ENCODE data around the gene SPPL2C. TPM values are rescaled to one million over a fixed set of nuclear protein-coding genes. Genes with fewer than 3 reads are reported as not detected.

SPPL2C gene
- polyA plus RNA-seq, 1 donor (not counting 4 experiments of a cell fraction or from before 2014, with no cell fraction given), result not detected

DNA sequence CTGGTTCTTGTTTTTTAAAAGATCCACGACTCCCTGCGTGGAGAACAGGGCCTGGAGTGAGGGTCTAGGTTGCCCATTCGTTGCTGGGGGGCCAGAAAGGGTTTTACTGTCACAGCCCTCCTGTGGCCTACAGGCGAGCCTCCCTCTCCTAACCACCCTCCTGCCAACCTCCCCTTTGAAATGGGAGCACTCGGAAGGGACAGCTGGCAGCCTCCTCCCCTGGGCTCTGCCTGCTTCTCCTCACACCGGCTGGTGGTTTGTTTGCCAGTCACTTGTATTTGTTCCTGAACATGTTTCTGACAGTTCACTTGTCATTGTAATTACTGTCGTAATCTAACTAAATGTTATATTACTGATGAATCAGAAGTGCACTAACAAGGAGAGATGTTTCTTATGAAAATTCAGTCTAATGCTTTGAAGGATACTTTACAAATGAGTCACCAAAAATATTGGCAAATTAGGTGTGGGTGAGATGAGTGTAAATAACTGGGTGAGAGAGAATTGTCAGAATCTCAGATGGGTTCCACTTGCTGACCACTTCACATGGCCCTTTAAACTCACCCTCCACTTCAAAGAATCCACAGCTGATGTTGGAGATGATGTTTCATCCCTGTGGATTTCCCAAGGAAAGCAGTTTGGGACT, 2.7 kb upstream of the SPPL2C start:
- TF ChIP-seq EZH2 (IDR thresholded peaks at IDR 0.05; ENCODE audit: low read length), result no peak
- TF ChIP-seq, protein P1, sequence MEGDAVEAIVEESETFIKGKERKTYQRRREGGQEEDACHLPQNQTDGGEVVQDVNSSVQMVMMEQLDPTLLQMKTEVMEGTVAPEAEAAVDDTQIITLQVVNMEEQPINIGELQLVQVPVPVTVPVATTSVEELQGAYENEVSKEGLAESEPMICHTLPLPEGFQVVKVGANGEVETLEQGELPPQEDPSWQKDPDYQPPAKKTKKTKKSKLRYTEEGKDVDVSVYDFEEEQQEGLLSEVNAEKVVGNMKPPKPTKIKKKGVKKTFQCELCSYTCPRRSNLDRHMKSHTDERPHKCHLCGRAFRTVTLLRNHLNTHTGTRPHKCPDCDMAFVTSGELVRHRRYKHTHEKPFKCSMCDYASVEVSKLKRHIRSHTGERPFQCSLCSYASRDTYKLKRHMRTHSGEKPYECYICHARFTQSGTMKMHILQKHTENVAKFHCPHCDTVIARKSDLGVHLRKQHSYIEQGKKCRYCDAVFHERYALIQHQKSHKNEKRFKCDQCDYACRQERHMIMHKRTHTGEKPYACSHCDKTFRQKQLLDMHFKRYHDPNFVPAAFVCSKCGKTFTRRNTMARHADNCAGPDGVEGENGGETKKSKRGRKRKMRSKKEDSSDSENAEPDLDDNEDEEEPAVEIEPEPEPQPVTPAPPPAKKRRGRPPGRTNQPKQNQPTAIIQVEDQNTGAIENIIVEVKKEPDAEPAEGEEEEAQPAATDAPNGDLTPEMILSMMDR (optimal IDR thresholded peaks at IDR 0.05 in 1 of 3, IDR thresholded peaks at IDR 0.05 in 1 of 3, conservative IDR thresholded peaks at IDR 0.05 in 1 of 3; ENCODE audit: extremely low read depth in 1 of 3, insufficient read depth in 2 of 3, low read length in 3 of 3), result no peak
- H3K9me3 ChIP-seq (ENCODE audit: control insufficient read depth, low read depth, low read length), result no peaks in the 10 kb centered on the region
- H3K9me1 ChIP-seq (ENCODE audit: control insufficient read depth, extremely low read depth, insufficient read depth, low read length), result no peaks in the 10 kb centered on the region
- H3K79me2 ChIP-seq (ENCODE audit: control insufficient read depth, insufficient read depth, low read length), result no peaks in the 10 kb centered on the region
- H3K4me1 ChIP-seq (ENCODE audit: control insufficient read depth, extremely low read depth, insufficient read depth, low read length), result no peaks in the 10 kb centered on the region
- no peaks in the 10 kb centered on the region for H3K36me3 ChIP-seq (ENCODE audit: control insufficient read depth in 2 of 2, extremely low read depth in 1 of 2, insufficient read depth in 2 of 2, low read length in 2 of 2)
- no peak overlapping the region for H3K4me3 ChIP-seq (ENCODE audit: control insufficient read depth in 2 of 3, extremely low read depth in 1 of 3, insufficient read depth in 2 of 3, low read depth in 1 of 3, low read length in 3 of 3)
- no peak overlapping the region for H2AFZ ChIP-seq (ENCODE audit: control insufficient read depth, low read length)
- FAIRE-seq (no peak), DNase-seq (ENCODE audit: low read depth, low spot score) (no peak)
- H3K27ac ChIP-seq (ENCODE audit: control insufficient read depth, insufficient read depth, low read length), result no peak overlapping the region
- no peak overlapping the region for H3K9ac ChIP-seq (ENCODE audit: control insufficient read depth, extremely low read depth, insufficient read depth, low read length)
- no peaks in the 10 kb centered on the region for H4K20me1 ChIP-seq (ENCODE audit: control insufficient read depth, extremely low read depth, insufficient read depth, low read length)
- H3K4me2 ChIP-seq (ENCODE audit: control insufficient read depth, extremely low read depth, insufficient read depth, low read depth, low read length), result no peak overlapping the region
- dilution Hi-C loops (cut with MboI; ENCODE audit: extremely low pct_ligation_motif_present, low sequenced_read_pairs), result no loop called here
- no peaks in the 10 kb centered on the region for H3K27me3 ChIP-seq (ENCODE audit: control insufficient read depth, extremely low read depth, insufficient read depth, low read length)

- dilution Hi-C loops (cut with MboI; ENCODE audit: extremely low pct_ligation_motif_present, low sequenced_read_pairs), result no loop called here
- TF ChIP-seq, protein P1 (optimal IDR thresholded peaks at IDR 0.05 in 1 of 3, IDR thresholded peaks at IDR 0.05 in 1 of 3, conservative IDR thresholded peaks at IDR 0.05 in 1 of 3; ENCODE audit: extremely low read depth in 1 of 3, insufficient read depth in 2 of 3, low read length in 3 of 3), result no peak
- no peak for TF ChIP-seq EZH2 (IDR thresholded peaks at IDR 0.05; ENCODE audit: low read length)
Observed at GRCh38 chr17:45843722-45844121, 959 bp upstream of the SPPL2C start.

More at GRCh38 chr17:45843722-45844121, 959 bp upstream of the SPPL2C start:
- no peak overlapping the region for H3K4me2 ChIP-seq (ENCODE audit: control insufficient read depth, extremely low read depth, insufficient read depth, low read depth, low read length)
- no peak overlapping the region for H3K27ac ChIP-seq (ENCODE audit: control insufficient read depth, insufficient read depth, low read length)
- no peak overlapping the region for H3K9ac ChIP-seq (ENCODE audit: control insufficient read depth, extremely low read depth, insufficient read depth, low read length)
- no peak for DNase-seq (ENCODE audit: low read depth, low spot score)
- H3K4me3 ChIP-seq (ENCODE audit: control insufficient read depth in 2 of 3, extremely low read depth in 1 of 3, insufficient read depth in 2 of 3, low read depth in 1 of 3, low read length in 3 of 3), result no peak overlapping the region
- H4K20me1 ChIP-seq (ENCODE audit: control insufficient read depth, extremely low read depth, insufficient read depth, low read length), result no peaks in the 10 kb centered on the region
- no peaks in the 10 kb centered on the region for H3K9me1 ChIP-seq (ENCODE audit: control insufficient read depth, extremely low read depth, insufficient read depth, low read length)
- no peaks in the 10 kb centered on the region for H3K27me3 ChIP-seq (ENCODE audit: control insufficient read depth, extremely low read depth, insufficient read depth, low read length)
- H2AFZ ChIP-seq (ENCODE audit: control insufficient read depth, low read length), result no peak overlapping the region
- H3K9me3 ChIP-seq (ENCODE audit: control insufficient read depth, low read depth, low read length), result no peaks in the 10 kb centered on the region
- FAIRE-seq, result no peak
- no peaks in the 10 kb centered on the region for H3K79me2 ChIP-seq (ENCODE audit: control insufficient read depth, insufficient read depth, low read length)
- no peaks in the 10 kb centered on the region for H3K4me1 ChIP-seq (ENCODE audit: control insufficient read depth, extremely low read depth, insufficient read depth, low read length)
- no peaks in the 10 kb centered on the region for H3K36me3 ChIP-seq (ENCODE audit: control insufficient read depth in 2 of 2, extremely low read depth in 1 of 2, insufficient read depth in 2 of 2, low read length in 2 of 2)
